Ishikawa (cell line): ENCODE results near the gene ZFR.

Experiments
- MAX ChIP-seq: IDR thresholded peaks from 2 replicates; pipeline ENCODE4 v1.6.1; 2012
- RAD21 ChIP-seq: IDR thresholded peaks from 2 replicates; pipeline ENCODE4 v1.6.1; 2012; ENCODE audit warnings: low read depth
- REST ChIP-seq: IDR thresholded peaks from 2 replicates; pipeline ENCODE4 v1.6.1; 2012; ENCODE audit warnings: low read depth, mild to moderate bottlenecking
- TAF1 ChIP-seq: IDR thresholded peaks from 2 replicates; pipeline ENCODE4 v1.6.1; 2012; ENCODE audit warnings: low read depth, mild to moderate bottlenecking
- YY1 ChIP-seq: IDR thresholded peaks from 2 replicates; pipeline ENCODE4 v1.6.1; 2012; ENCODE audit warnings: low read depth

- TF ChIP-seq MAX: no peak
- no peak for TF ChIP-seq TAF1
- no peak for TF ChIP-seq RAD21
- no peak for TF ChIP-seq REST
- no peak for TF ChIP-seq YY1
Measured at GRCh38 chr5:32331935-32332274, 112.6 kb downstream of the ZFR start.
